IMR-90 (cell line): ENCODE results near the gene DHDDS. TPM values are rescaled to one million over a fixed set of nuclear protein-coding genes. Genes with fewer than 3 reads are reported as not detected.

Experiments used
- ATAC-seq: fragments of 200-7000 bp; cut with Tn5 transposase; 2 replicates; pipeline ENCODE4 v1.9.1; 2020; ENCODE audit warnings: low read depth, mild to moderate bottlenecking, moderate library complexity
- BruUV-seq: library from RNA; stranded (reverse); fragments of 400-500 nt; replicated peaks from 2 replicates; lab custom pipeline; 2021; lab: Mats Ljungman, UMichigan
- CTCF ChIA-PET: fragments of 300-600 bp; formaldehyde crosslinking; extraction: SDS; loops from one replicate; lab custom pipeline; 2021; ENCODE audit warnings: antibody characterized with exemption; lab: Yijun Ruan, JAX
- POLR2A ChIA-PET: fragments of 300-600 bp; sonication (Branson Sonifier 250); formaldehyde crosslinking; loops from one replicate; lab custom pipeline; 2022; ENCODE audit warnings: antibody characterized with exemption; ENCODE audit not compliant: unreplicated experiment; lab: Charles Lee
- DNase-seq: peaks from one replicate; pipeline ENCODE4 v3.0.0; 2013
- H2AFZ ChIP-seq: replicated peaks from 2 replicates; pipeline ENCODE3; 2013; ENCODE audit warnings: low read length, mild to moderate bottlenecking; ENCODE audit not compliant: poor library complexity
- H2AK5ac ChIP-seq: 2 replicates; pipeline ENCODE4 v1.6.1; 2013; ENCODE audit warnings: low read depth, low read length, inconsistent platforms
- H2AK9ac ChIP-seq: replicated peaks from 2 replicates; pipeline ENCODE3; 2013; ENCODE audit warnings: mild to moderate bottlenecking, low read depth, low read length, moderate library complexity; ENCODE audit not compliant: poor library complexity
- H2BK120ac ChIP-seq: 2 replicates; pipeline ENCODE4 v1.6.1; 2013; ENCODE audit warnings: low read depth, low read length, inconsistent platforms
- H2BK15ac ChIP-seq: 3 replicates; pipeline ENCODE4 v1.6.1; 2013; ENCODE audit warnings: low read depth, low read length, inconsistent platforms
- H2BK20ac ChIP-seq: 2 replicates; pipeline ENCODE4 v1.6.1; 2013; ENCODE audit warnings: low read depth, mild to moderate bottlenecking, inconsistent platforms, low read length, moderate library complexity
- H2BK5ac ChIP-seq: 2 replicates; pipeline ENCODE4 v1.6.1; 2013; ENCODE audit warnings: mild to moderate bottlenecking, low read depth, low read length, inconsistent platforms; ENCODE audit not compliant: poor library complexity, severe bottlenecking
- H3K14ac ChIP-seq: replicated peaks from 2 replicates; pipeline ENCODE4 v1.6.1; 2013; ENCODE audit warnings: low read depth, low read length, inconsistent platforms
- H3K18ac ChIP-seq: 2 replicates; pipeline ENCODE4 v1.6.1; 2013; ENCODE audit warnings: low read depth, low read length, control low read depth
- H3K23ac ChIP-seq: 2 replicates; pipeline ENCODE4 v1.6.1; 2013; ENCODE audit warnings: low read depth, low read length, inconsistent platforms
- H3K27ac ChIP-seq: 2 replicates; pipeline ENCODE4 v1.5.1; 2013; ENCODE audit warnings: mild to moderate bottlenecking, control low read depth, low read length; ENCODE audit not compliant: insufficient read depth
- H3K27me3 ChIP-seq: 2 replicates; pipeline ENCODE4 v1.6.1; 2013; ENCODE audit warnings: low read length; ENCODE audit not compliant: control insufficient read depth, insufficient read depth
- H3K36me3 ChIP-seq: 2 replicates; pipeline ENCODE4 v1.6.1; 2013; ENCODE audit warnings: low read length, mixed read lengths; ENCODE audit not compliant: control insufficient read depth, insufficient read depth
- H3K4ac ChIP-seq: 2 replicates; pipeline ENCODE4 v1.6.1; 2013; ENCODE audit warnings: low read depth, low read length, inconsistent platforms
- H3K4me1 ChIP-seq: 2 replicates; pipeline ENCODE4 v1.6.1; 2013; ENCODE audit warnings: low read length, mixed read lengths; ENCODE audit not compliant: control insufficient read depth, insufficient read depth
- H3K4me2 ChIP-seq: 2 replicates; pipeline ENCODE4 v1.6.1; 2013; ENCODE audit warnings: low read depth, mild to moderate bottlenecking, control low read depth, low read length, moderate library complexity
- H3K4me3 ChIP-seq: 2 replicates; pipeline ENCODE4 v1.5.1; 2013; ENCODE audit warnings: low read depth, mild to moderate bottlenecking, control low read depth, low read length, moderate library complexity; ENCODE audit not compliant: insufficient read depth
- H3K56ac ChIP-seq: 2 replicates; pipeline ENCODE4 v1.6.1; 2013; ENCODE audit warnings: low read length, inconsistent platforms; ENCODE audit not compliant: insufficient read depth; ENCODE audit errors: extremely low read depth
- H3K79me1 ChIP-seq, 2 experiments: 2 replicates each; pipeline ENCODE4 v1.6.1; 2013; ENCODE audit warnings: low read length in 2 of 2, inconsistent platforms in 1 of 2, low read depth in 1 of 2
- H3K9ac ChIP-seq: 2 replicates; pipeline ENCODE4 v1.6.1; 2013; ENCODE audit warnings: low read depth, low read length, control low read depth
- H3K9me1 ChIP-seq: 2 replicates; pipeline ENCODE4 v1.6.1; 2013; ENCODE audit warnings: low read length, inconsistent platforms; ENCODE audit not compliant: insufficient read depth
- H3K9me3 ChIP-seq: 2 replicates; pipeline ENCODE4 v1.6.1; 2013; ENCODE audit warnings: low read length; ENCODE audit not compliant: control insufficient read depth, insufficient read depth
- H4K20me1 ChIP-seq: 2 replicates; pipeline ENCODE4 v1.6.1; 2013; ENCODE audit warnings: low read length, inconsistent platforms; ENCODE audit not compliant: insufficient read depth
- H4K5ac ChIP-seq: 2 replicates; pipeline ENCODE4 v1.6.1; 2013; ENCODE audit warnings: mild to moderate bottlenecking, low read depth, low read length, control low read depth
- H4K8ac ChIP-seq, 2 experiments: 2 replicates each; pipeline ENCODE4 v1.6.1; 2013; ENCODE audit warnings: low read depth in 2 of 2, low read length in 2 of 2, control low read depth in 1 of 2, inconsistent platforms in 1 of 2
- H4K91ac ChIP-seq: 2 replicates; pipeline ENCODE4 v1.6.1; 2013; ENCODE audit warnings: low read depth, low read length, inconsistent platforms; ENCODE audit not compliant: insufficient read depth
- CHD1 ChIP-seq: IDR thresholded peaks from 2 replicates; pipeline ENCODE4 v1.6.1; 2012; ENCODE audit warnings: low read depth, low read length, improper control_type of control experiment
- ELK1 ChIP-seq: fragments of 150-350 bp; IDR thresholded peaks from 2 replicates; pipeline ENCODE4 v1.6.1; 2016; ENCODE audit warnings: low read depth, mild to moderate bottlenecking, low read length, moderate library complexity, borderline replicate concordance
- FOS ChIP-seq: fragments of 150-350 bp; IDR thresholded peaks from 2 replicates; pipeline ENCODE4 v1.6.1; 2016; ENCODE audit warnings: low read depth, low read length
- MAZ ChIP-seq: IDR thresholded peaks from 2 replicates; pipeline ENCODE4 v1.6.1; 2012; ENCODE audit warnings: low read depth, mild to moderate bottlenecking, low read length, improper control_type of control experiment, moderate library complexity, borderline replicate concordance
- NFE2L2 ChIP-seq: fragments of 150-350 bp; IDR thresholded peaks from 2 replicates; pipeline ENCODE4 v1.6.1; 2016; ENCODE audit warnings: low read depth, mild to moderate bottlenecking, low read length
- POLR2A ChIP-seq: IDR thresholded peaks from 2 replicates; pipeline ENCODE4 v1.6.1; 2012; ENCODE audit warnings: mild to moderate bottlenecking, low read depth, low read length
- RAD21 ChIP-seq: IDR thresholded peaks from 2 replicates; pipeline ENCODE4 v1.6.1; 2012; ENCODE audit warnings: low read length, improper control_type of control experiment
- USF2 ChIP-seq: fragments of 150-350 bp; IDR thresholded peaks from 2 replicates; pipeline ENCODE4 v1.6.1; 2017; ENCODE audit warnings: mild to moderate bottlenecking, antibody characterized with exemption, low read length, low read depth
- WGBS, 2 experiments: methylation state at CpG; one replicate each; pipeline versions ENCODE4 v1.1.5 to v1.1.7; 2013; ENCODE audit warnings: missing lambda C conversion rate in 2 of 2; ENCODE audit not compliant: insufficient read length in 1 of 2; ENCODE audit errors: extremely low coverage in 2 of 2; 5-methylcytosine and 5-hydroxymethylcytosine counted together
- dilution Hi-C: fragments of 300-500 bp; cut with HindIII; formaldehyde crosslinking; loops from one replicate; pipeline ENCODE4 v1.14.3; 2018; ENCODE audit warnings: low sequenced_read_pairs; ENCODE audit not compliant: unreplicated experiment
- in situ Hi-C: fragments of 300-500 bp; cut with MboI; formaldehyde crosslinking; loops from 3 replicates; pipeline ENCODE4 v1.14.3; 2019; ENCODE audit warnings: low sequenced_read_pairs, inconsistent platforms, mixed read lengths
- intact Hi-C: fragments of 100-400 bp; cut with micrococcal nuclease; formaldehyde crosslinking; loops from 2 replicates; pipeline ENCODE4 v1.10.0; 2022
- polyA plus RNA-seq, 3 experiments: library from polyadenylated mRNA; depleted of rRNA; stranded (reverse); fragments of >200 nt; gene quantifications; 2 replicates each; pipeline ENCODE4 v1.2.3, GENCODE V29; 2012; ENCODE audit warnings: low replicate concordance in 1 of 3
- total RNA-seq: library from RNA; depleted of rRNA; stranded (reverse); fragments of >200 nt; gene quantifications from 2 replicates; pipeline ENCODE4 v1.2.3, GENCODE V29; 2012

Gene DHDDS
- total and polyA plus RNA-seq, 2 of the 4 experiments (the other 2 are of a cell fraction): 49.3 to 67.7 TPM

- Histone ChIP-seq H3K18ac (no peak overlapping the region), H3K27me3 (peaks cover 33% of the 10 kb centered on the region), H2AK9ac (no peak overlapping the region), H3K23ac (no peak overlapping the region), H2BK15ac (no peak overlapping the region), H3K79me1 (no peaks in the 10 kb centered on the region), H3K14ac (no peak overlapping the region), H2BK120ac (no peak overlapping the region), H3K36me3 (no peaks in the 10 kb centered on the region), H4K8ac (no peak overlapping the region), H3K9me1 (no peaks in the 10 kb centered on the region), H3K9me3 (no peaks in the 10 kb centered on the region), H4K20me1 (no peaks in the 10 kb centered on the region), H3K4me2 (no peak overlapping the region), H3K4me3 (no peak overlapping the region), H2AFZ (no peak overlapping the region), H4K91ac (no peak overlapping the region), H3K9ac (no peak overlapping the region), H2BK20ac (no peak overlapping the region), H3K4ac (no peak overlapping the region), H3K27ac (no peak overlapping the region), H4K5ac (no peak overlapping the region), H3K4me1 (no peaks in the 10 kb centered on the region), H3K56ac (no peak overlapping the region), H2BK5ac (no peak overlapping the region), H2AK5ac (no peak overlapping the region)
- no TSS peak for BruUV-seq
- TF ChIP-seq POLR2A (no peak), USF2 (no peak), MAZ (no peak), CHD1 (no peak), RAD21 (no peak), NFE2L2 (no peak), ELK1 (no peak), FOS (no peak)
- dilution Hi-C loops: no loop called here
- ATAC-seq: no peak
- intact Hi-C loops: no loop called here
- no CpG with 5 or more reads among the region's 6 CpGs for WGBS, 2 experiments
- no peak for DNase-seq
- ChIA-PET POLR2A (no interaction called here), CTCF (interaction anchor here (2.8 kb wide), 1 partner anchor 18 kb away, joined by 10 read pairs; no protein-coding TSS in a partner anchor)
- in situ Hi-C loops: no loop called here
These were observed 86.2 kb downstream of the DHDDS start for GRCh38 chr1:26518355-26518754.
